HEK293 (cell line): Measurements from ENCODE around the gene CPN2.

ENCODE experiments used
- CTCF ChIA-PET: fragments of 350-600 bp; formaldehyde crosslinking; extraction: SDS; loops from one replicate; lab custom pipeline; 2021; ENCODE audit warnings: antibody characterized with exemption; lab: Yijun Ruan, JAX
- POLR2A ChIA-PET: fragments of 300-600 bp; formaldehyde crosslinking; extraction: SDS; loops from one replicate; lab custom pipeline; 2020; ENCODE audit warnings: antibody characterized with exemption, inconsistent platforms; lab: Yijun Ruan, JAX
- H3K27ac ChIP-seq: fragments of 200-500 bp; sonication (Bioruptor generic); 2 replicates; pipeline ENCODE4 v1.5.1; 2014; ENCODE audit warnings: low read depth, low read length, control low read depth, inconsistent platforms; ENCODE audit errors: extremely low read depth
- H3K36me3 ChIP-seq, 2 experiments: fragments of 200-500 bp in 1 of 2; sonication (Bioruptor generic) in 1 of 2; 1 replicate in 1 of 2; 2 replicates in 1 of 2; pipeline ENCODE4 v1.5.1; 2014 to 2017; ENCODE audit warnings: inconsistent platforms in 2 of 2, low read length in 2 of 2; ENCODE audit not compliant: control insufficient read depth in 2 of 2, insufficient read depth in 1 of 2
- H3K4me1 ChIP-seq: fragments of 200-500 bp; sonication (Bioruptor generic); 2 replicates; pipeline ENCODE4 v1.5.1; 2014; ENCODE audit warnings: mild to moderate bottlenecking, low read length, inconsistent platforms; ENCODE audit not compliant: control insufficient read depth, insufficient read depth
- H3K4me3 ChIP-seq: 2 replicates; pipeline ENCODE4 v1.5.1; 2011; ENCODE audit warnings: low read depth, mild to moderate bottlenecking, control low read depth, low read length, moderate library complexity
- H3K9me3 ChIP-seq: fragments of 200-500 bp; sonication (Bioruptor generic); 2 replicates; pipeline ENCODE4 v1.5.1; 2014; ENCODE audit warnings: low read depth, low read length, inconsistent platforms; ENCODE audit not compliant: control insufficient read depth, insufficient read depth
- ATF2 ChIP-seq: fragments of 450-650 bp; formaldehyde crosslinking; IDR thresholded peaks from 2 replicates; pipeline ENCODE4 v1.5.1; 2016; ENCODE audit warnings: missing biosample characterization, missing genetic modification characterization, low read depth
- BCL11B ChIP-seq: fragments of 450-650 bp; formaldehyde crosslinking; IDR thresholded peaks from 2 replicates; pipeline ENCODE4 v1.5.1; 2016; ENCODE audit warnings: low read depth, missing biosample characterization, missing genetic modification characterization
- GLI2 ChIP-seq: fragments of 450-650 bp; formaldehyde crosslinking; IDR thresholded peaks from 2 replicates; pipeline ENCODE4; 2017; ENCODE audit warnings: missing biosample characterization, missing genetic modification characterization, low read depth, borderline replicate concordance
- KLF16 ChIP-seq: fragments of 450-650 bp; formaldehyde crosslinking; IDR thresholded peaks from 2 replicates; pipeline ENCODE4 v1.5.1; 2017; ENCODE audit warnings: missing biosample characterization, missing genetic modification characterization
- TRIM28 ChIP-seq: IDR thresholded peaks from 2 replicates; pipeline ENCODE4 v1.6.1; 2011; ENCODE audit warnings: low read length, control low read depth, borderline replicate concordance
- TSHZ1 ChIP-seq: fragments of 450-650 bp; formaldehyde crosslinking; IDR thresholded peaks from 2 replicates; pipeline ENCODE4 v1.5.1; 2016; ENCODE audit warnings: missing biosample characterization, missing genetic modification characterization, borderline replicate concordance
- YY1 ChIP-seq: fragments of 450-650 bp; formaldehyde crosslinking; IDR thresholded peaks from 2 replicates; pipeline ENCODE4 v1.5.1; 2018; ENCODE audit warnings: missing biosample characterization, missing genetic modification characterization
- ZBTB48 ChIP-seq: fragments of 450-650 bp; formaldehyde crosslinking; IDR thresholded peaks from 2 replicates; pipeline ENCODE4 v1.5.1; 2016; ENCODE audit warnings: missing biosample characterization, missing genetic modification characterization
- ZBTB7A ChIP-seq: fragments of 450-650 bp; formaldehyde crosslinking; IDR thresholded peaks from 2 replicates; pipeline ENCODE4 v1.5.1; 2016; ENCODE audit warnings: low read depth, missing biosample characterization, missing genetic modification characterization
- ZFHX2 ChIP-seq: fragments of 450-650 bp; formaldehyde crosslinking; conservative IDR thresholded peaks from 2 replicates; pipeline ENCODE4 v1.5.1; 2016; ENCODE audit warnings: missing biosample characterization, missing genetic modification characterization
- ZNF140 ChIP-seq: fragments of 450-650 bp; formaldehyde crosslinking; IDR thresholded peaks from 2 replicates; pipeline ENCODE4 v1.5.1; 2016; ENCODE audit warnings: missing biosample characterization, missing genetic modification characterization
- ZNF214 ChIP-seq: fragments of 450-650 bp; formaldehyde crosslinking; IDR thresholded peaks from 2 replicates; pipeline ENCODE4 v1.5.1; 2017; ENCODE audit warnings: missing biosample characterization, mild to moderate bottlenecking, missing genetic modification characterization, borderline replicate concordance
- ZNF223 ChIP-seq: fragments of 450-650 bp; formaldehyde crosslinking; IDR thresholded peaks from 2 replicates; pipeline ENCODE4 v1.5.1; 2016; ENCODE audit warnings: missing biosample characterization, missing genetic modification characterization
- ZNF23 ChIP-seq: fragments of 450-650 bp; formaldehyde crosslinking; IDR thresholded peaks from 2 replicates; pipeline ENCODE4 v1.5.1; 2016; ENCODE audit warnings: missing biosample characterization, missing genetic modification characterization, borderline replicate concordance
- ZNF335 ChIP-seq: fragments of 450-650 bp; formaldehyde crosslinking; conservative IDR thresholded peaks from 2 replicates; pipeline ENCODE4 v1.5.1; 2016; ENCODE audit warnings: missing biosample characterization, missing genetic modification characterization
- ZNF366 ChIP-seq: fragments of 450-650 bp; formaldehyde crosslinking; conservative IDR thresholded peaks from 2 replicates; pipeline ENCODE4 v1.5.1; 2016; ENCODE audit warnings: missing biosample characterization, missing genetic modification characterization
- ZNF416 ChIP-seq: fragments of 450-650 bp; formaldehyde crosslinking; IDR thresholded peaks from 2 replicates; pipeline ENCODE4 v1.5.1; 2016; ENCODE audit warnings: missing biosample characterization, missing genetic modification characterization
- ZNF433 ChIP-seq: fragments of 450-650 bp; formaldehyde crosslinking; IDR thresholded peaks from 2 replicates; pipeline ENCODE4 v1.5.1; 2016; ENCODE audit warnings: missing biosample characterization, missing genetic modification characterization, low read depth
- ZNF48 ChIP-seq: fragments of 450-650 bp; formaldehyde crosslinking; IDR thresholded peaks from 2 replicates; pipeline ENCODE4 v1.5.1; 2016; ENCODE audit warnings: missing biosample characterization, missing genetic modification characterization
- ZNF513 ChIP-seq: fragments of 450-650 bp; IDR thresholded peaks from 2 replicates; pipeline ENCODE4 v1.5.1; 2018; ENCODE audit warnings: missing biosample characterization, missing genetic modification characterization
- ZNF529 ChIP-seq: fragments of 450-650 bp; formaldehyde crosslinking; IDR thresholded peaks from 2 replicates; pipeline ENCODE4 v1.5.1; 2017; ENCODE audit warnings: missing genetic modification characterization, missing biosample characterization; ENCODE audit not compliant: insufficient replicate concordance
- ZNF544 ChIP-seq: fragments of 450-650 bp; formaldehyde crosslinking; IDR thresholded peaks from 2 replicates; pipeline ENCODE4 v1.5.0; 2017; ENCODE audit warnings: missing biosample characterization, missing genetic modification characterization
- ZNF585B ChIP-seq: fragments of 450-650 bp; formaldehyde crosslinking; IDR thresholded peaks from 2 replicates; pipeline ENCODE4 v1.5.1; 2016; ENCODE audit warnings: missing biosample characterization, missing genetic modification characterization
- ZNF621 ChIP-seq: fragments of 450-650 bp; formaldehyde crosslinking; IDR thresholded peaks from 2 replicates; pipeline ENCODE4 v1.5.1; 2017; ENCODE audit warnings: missing biosample characterization, missing genetic modification characterization
- ZNF701 ChIP-seq: fragments of 450-650 bp; formaldehyde crosslinking; IDR thresholded peaks from 2 replicates; pipeline ENCODE4 v1.5.1; 2016; ENCODE audit warnings: missing biosample characterization, missing genetic modification characterization
- ZNF843 ChIP-seq: fragments of 450-650 bp; formaldehyde crosslinking; IDR thresholded peaks from 2 replicates; pipeline ENCODE4 v1.5.1; 2016; ENCODE audit warnings: missing biosample characterization, missing genetic modification characterization
- ZSCAN5A ChIP-seq: fragments of 450-650 bp; formaldehyde crosslinking; IDR thresholded peaks from 2 replicates; pipeline ENCODE4 v1.5.1; 2016; ENCODE audit warnings: missing biosample characterization, missing genetic modification characterization
- ZXDB ChIP-seq: fragments of 450-650 bp; formaldehyde crosslinking; IDR thresholded peaks from 2 replicates; pipeline ENCODE4 v1.5.1; 2016; ENCODE audit warnings: missing biosample characterization, missing genetic modification characterization

CPN2 gene

GRCh38 chr3:194389269-194389668 lies 38.1 kb upstream of the CPN2 start:
- ChIA-PET POLR2A (no interaction called here), CTCF (no interaction called here)
- TF ChIP-seq ZFHX2 (tag by site-specific recombination) (no peak), ZNF701 (tag by site-specific recombination) (no peak), ZNF621 (no peak), ZNF843 (tag by site-specific recombination) (no peak), ZNF585B (no peak), ZNF335 (tag by site-specific recombination) (no peak), ZBTB7A (tag by site-specific recombination) (no peak), GLI2 (tag by site-specific recombination) (no peak), ZNF140 (no peak), ZNF366 (tag by site-specific recombination) (no peak)
- Histone ChIP-seq H3K4me1 (no peaks in the 10 kb centered on the region), H3K9me3 (no peaks in the 10 kb centered on the region), H3K27ac (no peak overlapping the region), H3K4me3 (no peak overlapping the region), H3K36me3 (no peaks in the 10 kb centered on the region)

GRCh38 chr3:194387926-194388418 lies 36.8 kb upstream of the CPN2 start:
- CTCF ChIA-PET: interaction anchor here (0.6 kb wide), 1 partner anchor 19 kb away, joined by 5 read pairs; no protein-coding TSS in a partner anchor
- no peaks in the 10 kb centered on the region for H3K9me3 ChIP-seq
- no peaks in the 10 kb centered on the region for H3K4me1 ChIP-seq
- no peaks in the 10 kb centered on the region for H3K36me3 ChIP-seq
- POLR2A ChIA-PET: no interaction called here
- H3K4me3 ChIP-seq: no peak overlapping the region
- TF ChIP-seq TRIM28: no peak
- TF ChIP-seq YY1: no peak
- TF ChIP-seq ATF2: no peak
- TF ChIP-seq KLF16 (tag by site-specific recombination): no peak
- no peak for TF ChIP-seq ZBTB48 (tag by site-specific recombination)
- no peak for TF ChIP-seq ZNF223 (tag by site-specific recombination)
- no peak for TF ChIP-seq TSHZ1
- no peak for TF ChIP-seq ZXDB (tag by site-specific recombination)
- no peak for TF ChIP-seq ZNF416 (tag by site-specific recombination)
- no peak for TF ChIP-seq BCL11B (tag by site-specific recombination)
- TF ChIP-seq, all 188 proteins: peak for 0
- H3K27ac ChIP-seq: no peak overlapping the region

GRCh38 chr3:194387276-194387675 lies 36.1 kb upstream of the CPN2 start:
- Histone ChIP-seq H3K9me3 (no peaks in the 10 kb centered on the region), H3K36me3 (no peaks in the 10 kb centered on the region), H3K4me3 (no peak overlapping the region), H3K4me1 (no peaks in the 10 kb centered on the region), H3K27ac (no peak overlapping the region)
- POLR2A ChIA-PET: no interaction called here
- CTCF ChIA-PET: interaction anchor here (1.5 kb wide), 1 partner anchor 17 kb away, joined by 4 read pairs; no protein-coding TSS in a partner anchor
- TF ChIP-seq ZNF513: no peak
- TF ChIP-seq ZNF529: no peak
- no peak for TF ChIP-seq ZNF544 (tag by site-specific recombination)
- TF ChIP-seq ZNF48 (tag by site-specific recombination): no peak
- no peak for TF ChIP-seq ZNF433
- no peak for TF ChIP-seq ZSCAN5A (tag by site-specific recombination)
- TF ChIP-seq ZNF214 (tag by site-specific recombination): no peak
- TF ChIP-seq ZNF23 (tag by site-specific recombination): no peak
